GM12891 (cell line): ENCODE measurements around the gene PRADC1.
A peak's percentile ranks its signal among the peaks of the same experiment; 100 is the strongest.
"Not testable (repeated sequence)": the region's sequence is repeated elsewhere in the genome, so short reads cannot be mapped to it uniquely, and the experiment has no call there.

Experiments used
- DNase-seq: peaks from one replicate; pipeline ENCODE4 v3.0.0; 2011; ENCODE audit warnings: low spot score; ENCODE audit not compliant: insufficient read length
- FAIRE-seq: peaks from 2 replicates; lab custom pipeline; 2011; peaks lifted over from hg19 to GRCh38; lab: Jason Lieb, UNC
- PAX5 ChIP-seq: IDR thresholded peaks from 2 replicates; pipeline ENCODE4 v1.6.1; 2011; ENCODE audit warnings: low read length, moderate library complexity, mild to moderate bottlenecking; ENCODE audit not compliant: insufficient read depth, severe bottlenecking
- POLR2A ChIP-seq: IDR thresholded peaks from 2 replicates; pipeline ENCODE4 v1.6.1; 2011; ENCODE audit warnings: low read depth, low read length, control low read depth
- POLR2AphosphoS5 ChIP-seq: IDR thresholded peaks from 2 replicates; pipeline ENCODE4 v1.6.1; 2011; ENCODE audit warnings: low read depth, low read length, control low read depth
- POU2F2 ChIP-seq: IDR thresholded peaks from 2 replicates; pipeline ENCODE4 v1.6.1; 2011; ENCODE audit warnings: low read depth, mild to moderate bottlenecking, control low read depth, low read length, moderate library complexity
- SPI1 ChIP-seq: IDR thresholded peaks from 2 replicates; pipeline ENCODE4 v1.6.1; 2011; ENCODE audit warnings: low read depth, low read length, control low read depth
- TAF1 ChIP-seq: IDR thresholded peaks from 2 replicates; pipeline ENCODE4 v1.6.1; 2011; ENCODE audit warnings: low read depth, low read length, control low read depth

The PRADC1 gene

GRCh38 chr2:73210019-73210418 lies 23.0 kb downstream of the PRADC1 start:
- TF ChIP-seq PAX5 (no peak), SPI1 (no peak), POLR2AphosphoS5 (no peak), POU2F2 (no peak), TAF1 (no peak), POLR2A (no peak)
- DNase-seq (no peak), FAIRE-seq (no peak)

DNA sequence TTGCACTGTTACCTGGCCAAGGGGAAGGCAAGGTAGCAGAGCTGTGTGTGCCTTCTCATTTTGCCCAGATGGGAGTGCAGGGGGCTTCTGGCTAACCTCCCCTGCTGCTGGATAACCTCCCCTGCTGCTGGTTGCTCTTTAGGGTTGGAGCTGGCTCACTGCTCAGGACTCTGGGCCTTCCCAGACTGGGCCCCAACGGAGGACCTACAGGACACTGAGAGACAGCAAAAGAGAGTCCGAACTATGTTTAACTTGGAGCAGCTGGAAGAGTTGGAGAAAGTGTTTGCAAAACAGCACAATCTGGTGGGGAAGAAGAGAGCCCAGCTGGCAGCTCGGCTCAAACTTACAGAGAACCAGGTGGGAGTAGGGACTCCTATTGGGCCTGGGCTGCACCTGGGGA lies 24.8 kb downstream of the PRADC1 start:
- TF ChIP-seq POU2F2 (no peak), PAX5 (no peak), POLR2A (no peak), POLR2AphosphoS5 (no peak), TAF1 (no peak), SPI1 (no peak)
- no peak for DNase-seq
- FAIRE-seq = no peak

GRCh38 chr2:73205611-73206010 lies 27.4 kb downstream of the PRADC1 start:
- TF ChIP-seq POU2F2 (no peak), POLR2A (no peak), PAX5 (no peak), POLR2AphosphoS5 (no peak), TAF1 (no peak), SPI1 (no peak)
- FAIRE-seq (no peak), DNase-seq (no peak)

DNA sequence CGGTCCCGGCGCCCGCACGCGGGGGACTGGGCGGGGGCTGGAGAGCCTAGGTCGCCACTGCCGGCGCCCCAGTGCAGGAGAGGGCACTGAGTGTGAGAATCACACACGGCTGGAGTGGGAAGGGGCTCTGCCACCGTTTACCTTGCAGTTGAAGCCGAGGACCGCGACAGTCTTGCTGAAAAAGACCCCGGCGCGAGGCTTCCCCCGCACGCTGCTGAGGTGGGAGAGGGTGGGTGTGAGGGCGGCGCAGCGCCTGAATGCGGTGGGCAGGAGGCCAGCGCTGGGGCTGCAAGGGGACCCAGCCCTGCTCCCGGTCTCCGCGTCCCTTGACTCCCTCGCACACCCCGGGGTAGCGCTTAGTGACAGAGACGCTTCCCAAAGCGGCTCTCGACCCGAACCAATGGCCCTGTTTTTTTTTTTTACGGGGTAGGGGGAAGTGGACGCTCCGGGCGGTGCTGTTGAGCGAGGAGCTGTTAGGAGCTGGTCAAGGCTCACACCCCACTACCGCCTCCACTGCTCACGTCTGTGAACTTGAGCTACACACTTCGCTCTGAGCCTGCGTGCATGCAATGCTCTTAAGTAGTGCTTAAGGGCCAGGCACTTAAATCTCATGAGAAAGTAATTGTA lies 29.9 kb downstream of the PRADC1 start:
- no peak for TF ChIP-seq PAX5
- TF ChIP-seq POU2F2 = no peak
- TF ChIP-seq TAF1 = no peak
- no peak for TF ChIP-seq SPI1
- no peak for TF ChIP-seq POLR2AphosphoS5
- no peak for TF ChIP-seq POLR2A
- FAIRE-seq (no peak), DNase-seq (no peak)

- no peak for FAIRE-seq
- no peak for DNase-seq
- no peak for TF ChIP-seq PAX5
Measured at GRCh38 chr2:73202156-73203054, 30.6 kb downstream of the PRADC1 start, which contains the start of gene NOTO. TSS of gene NOTO (plus strand) at chr2:73202574. CDS start at chr2:73202667, 93 bp downstream.

- not testable (repeated sequence) for FAIRE-seq, DNase-seq
Measured at GRCh38 chr2:73200281-73200680, 32.8 kb downstream of the PRADC1 start.

DNA sequence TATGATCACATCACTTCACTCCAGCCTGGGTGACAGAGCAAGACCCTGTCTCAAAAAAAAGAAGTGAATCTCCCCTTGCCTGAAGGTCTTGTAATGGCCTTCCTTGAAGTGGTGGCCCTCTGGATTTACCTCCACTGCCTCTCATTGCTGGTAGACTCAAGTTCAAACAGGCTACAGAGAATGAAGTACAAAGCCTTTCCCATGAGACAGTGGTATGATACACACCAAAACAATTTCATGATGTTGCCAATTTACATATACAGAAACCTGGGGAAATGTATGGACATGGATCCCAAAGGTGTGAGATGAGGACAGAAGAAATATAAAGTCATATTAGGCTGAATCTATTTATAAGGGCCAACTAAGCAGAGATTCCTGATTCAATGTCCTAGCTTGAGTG lies 35.5 kb downstream of the PRADC1 start:
- DNase-seq = no peak
- no peak for FAIRE-seq

GRCh38 chr2:73187549-73187948 lies 45.5 kb downstream of the PRADC1 start:
- FAIRE-seq (no peak), DNase-seq (no peak)
- TF ChIP-seq PAX5 (no peak), SPI1 (peak; percentile 60)

More for the DNA sequence above, 35.5 kb downstream of the PRADC1 start:
- TF ChIP-seq POLR2A (no peak), POU2F2 (no peak), PAX5 (no peak), SPI1 (no peak), TAF1 (no peak), POLR2AphosphoS5 (no peak)

GRCh38 chr2:73185965-73186364 lies 47.1 kb downstream of the PRADC1 start:
- FAIRE-seq = no peak
- no peak for TF ChIP-seq SPI1
- no peak for TF ChIP-seq POLR2A
- no peak for TF ChIP-seq POU2F2
- TF ChIP-seq TAF1 = no peak
- no peak for TF ChIP-seq PAX5
- TF ChIP-seq POLR2AphosphoS5 = no peak
- no peak for DNase-seq
